Diencephalon (tissue), 1 donor: Measurements from ENCODE around the gene PGAP6. TPM values are rescaled to one million over a fixed set of nuclear protein-coding genes. Genes with fewer than 3 reads are reported as not detected.

ENCODE experiments used
- total RNA-seq: library from RNA; depleted of rRNA; stranded (reverse); fragments of >200 nt; gene quantifications from one replicate; pipeline ENCODE4 v1.2.3, GENCODE V29; 2014

Gene PGAP6, protein sequence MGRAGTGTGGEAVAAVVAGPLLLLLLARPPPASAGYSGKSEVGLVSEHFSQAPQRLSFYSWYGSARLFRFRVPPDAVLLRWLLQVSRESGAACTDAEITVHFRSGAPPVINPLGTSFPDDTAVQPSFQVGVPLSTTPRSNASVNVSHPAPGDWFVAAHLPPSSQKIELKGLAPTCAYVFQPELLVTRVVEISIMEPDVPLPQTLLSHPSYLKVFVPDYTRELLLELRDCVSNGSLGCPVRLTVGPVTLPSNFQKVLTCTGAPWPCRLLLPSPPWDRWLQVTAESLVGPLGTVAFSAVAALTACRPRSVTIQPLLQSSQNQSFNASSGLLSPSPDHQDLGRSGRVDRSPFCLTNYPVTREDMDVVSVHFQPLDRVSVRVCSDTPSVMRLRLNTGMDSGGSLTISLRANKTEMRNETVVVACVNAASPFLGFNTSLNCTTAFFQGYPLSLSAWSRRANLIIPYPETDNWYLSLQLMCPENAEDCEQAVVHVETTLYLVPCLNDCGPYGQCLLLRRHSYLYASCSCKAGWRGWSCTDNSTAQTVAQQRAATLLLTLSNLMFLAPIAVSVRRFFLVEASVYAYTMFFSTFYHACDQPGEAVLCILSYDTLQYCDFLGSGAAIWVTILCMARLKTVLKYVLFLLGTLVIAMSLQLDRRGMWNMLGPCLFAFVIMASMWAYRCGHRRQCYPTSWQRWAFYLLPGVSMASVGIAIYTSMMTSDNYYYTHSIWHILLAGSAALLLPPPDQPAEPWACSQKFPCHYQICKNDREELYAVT
- 32.3 TPM for total RNA-seq

DNA sequence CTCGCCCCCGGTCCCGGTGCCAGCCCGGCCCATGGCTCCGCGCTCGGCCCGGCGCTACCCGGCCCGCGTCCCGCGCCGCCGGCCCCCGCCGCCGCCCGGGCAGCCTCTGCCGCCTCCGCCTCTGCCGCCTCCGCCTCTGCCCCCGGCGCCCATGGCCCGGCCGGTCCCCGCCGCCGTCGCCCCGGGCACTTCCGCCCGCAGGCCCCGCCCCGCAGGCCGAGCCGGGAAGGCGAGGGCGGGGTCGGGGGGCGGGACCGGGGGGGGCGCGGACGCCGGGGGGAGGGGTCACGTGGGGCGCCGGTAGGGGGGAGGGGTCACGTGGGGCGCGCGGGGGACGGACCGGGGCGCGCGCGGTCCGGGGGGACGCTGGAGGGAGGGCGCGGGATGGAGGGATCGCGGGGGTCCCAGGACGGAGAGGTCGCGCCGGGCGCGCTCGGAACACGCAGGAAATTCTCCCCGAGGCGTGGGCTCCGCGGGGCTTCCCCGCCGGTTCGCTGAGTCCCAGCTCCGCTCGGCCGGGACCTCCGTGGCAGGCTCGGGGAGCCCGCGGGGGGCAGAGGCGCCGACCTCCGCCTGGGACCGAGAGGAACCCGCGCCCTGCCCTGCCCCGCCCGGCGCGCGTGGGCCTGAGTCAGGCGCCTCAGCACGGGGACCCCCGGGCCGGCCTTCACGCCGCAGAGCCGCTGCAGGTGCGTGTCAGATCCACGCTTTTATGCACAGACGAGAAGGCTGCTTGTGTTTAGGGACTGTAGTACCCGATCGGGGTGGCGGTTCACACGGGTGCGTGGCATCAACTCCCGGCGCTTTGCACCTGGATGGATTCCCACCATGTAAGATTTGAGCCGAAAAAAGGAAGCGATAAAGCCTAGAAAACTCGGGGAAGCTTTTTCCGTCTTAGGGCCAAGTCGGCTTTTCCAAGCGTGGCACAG is at the start of gene PGAP6:
PGAP6 (minus strand) TSS at position 190 of the 929 bp plus-strand sequence; CDS start at position 33, 157 bp downstream.

DNA sequence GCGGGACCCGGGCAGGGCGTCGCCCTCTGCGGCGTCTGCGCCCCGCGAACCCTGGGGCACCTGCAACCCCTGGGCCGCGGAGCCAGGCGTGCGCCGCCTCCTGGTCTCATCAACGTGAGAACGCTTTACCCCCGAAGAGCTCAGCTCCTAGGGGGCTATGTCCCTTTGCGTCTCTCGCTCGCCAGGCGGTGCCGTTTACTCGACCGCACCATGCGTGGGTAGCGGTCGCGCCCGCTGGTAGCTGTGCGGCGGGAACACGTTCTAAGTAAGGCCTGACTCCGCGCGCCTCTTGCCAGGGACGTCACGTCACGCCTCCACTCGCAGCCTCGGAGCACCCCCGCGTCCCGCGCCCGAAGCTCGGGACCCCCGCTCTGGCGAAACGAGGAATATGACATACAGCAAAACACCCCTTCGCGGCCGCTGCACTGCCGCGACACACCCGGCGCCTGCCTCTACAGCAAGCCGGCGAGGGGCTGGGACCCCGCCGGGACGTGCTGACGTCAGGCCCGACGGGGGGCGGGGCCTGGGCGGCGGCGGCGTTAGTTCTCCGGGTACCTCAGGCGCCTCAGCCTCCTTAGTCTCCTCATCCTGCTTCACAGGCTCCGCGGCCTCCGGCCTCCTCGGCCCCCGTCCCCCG is 43.4 kb upstream of the PGAP6 start, which contains the start of gene RAB11FIP3:
RAB11FIP3 (plus strand) TSS at position 568 of the 637 bp plus-strand sequence. CDS start 358 bp downstream, outside the sequence.

DNA sequence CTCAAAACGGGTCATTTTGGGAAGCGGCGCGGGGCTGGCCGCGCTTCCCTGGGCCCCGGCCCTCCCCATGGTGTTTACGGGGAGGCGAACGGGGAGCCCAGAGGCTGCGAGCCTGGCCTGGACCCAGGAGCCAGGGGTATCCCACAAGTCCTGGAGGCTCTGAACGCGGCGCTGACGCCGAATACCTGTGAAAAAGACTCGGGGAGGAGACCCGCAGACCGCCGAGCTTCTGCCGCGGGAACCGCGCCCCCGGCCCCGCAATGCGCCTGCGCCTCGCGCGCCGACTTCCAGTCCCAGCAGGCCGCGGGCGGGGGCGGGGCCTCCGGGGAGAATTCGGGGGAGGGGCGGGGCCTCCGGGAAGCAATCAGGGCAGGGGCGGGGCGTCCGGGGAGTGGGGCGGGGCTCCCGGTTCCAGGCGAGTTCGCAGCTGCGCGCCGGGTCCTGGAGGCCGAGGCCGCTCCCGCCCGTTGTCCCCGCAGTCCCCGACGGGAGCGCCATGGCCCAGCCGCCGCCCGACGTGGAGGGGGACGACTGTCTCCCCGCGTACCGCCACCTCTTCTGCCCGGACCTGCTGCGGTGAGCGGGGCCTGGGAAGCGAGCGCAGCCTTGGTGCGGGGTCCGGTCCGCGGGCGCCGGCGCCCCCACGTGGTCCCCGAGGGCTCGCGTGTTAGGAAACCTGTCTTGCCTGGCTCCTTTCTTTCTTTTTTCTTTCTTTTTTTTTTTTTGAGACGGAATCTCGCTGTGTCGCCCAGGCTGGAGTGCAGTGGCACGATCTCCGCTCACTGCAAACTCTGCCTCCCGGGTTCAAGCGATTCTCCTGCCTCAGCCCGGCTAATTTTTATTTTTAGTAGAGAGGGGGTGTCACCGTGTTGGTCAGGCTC is 19.9 kb upstream of the PGAP6 start, which contains the start of gene DECR2:
DECR2 (plus strand) TSS at position 418 of the 881 bp plus-strand sequence; CDS start at position 497, 79 bp downstream.

DNA sequence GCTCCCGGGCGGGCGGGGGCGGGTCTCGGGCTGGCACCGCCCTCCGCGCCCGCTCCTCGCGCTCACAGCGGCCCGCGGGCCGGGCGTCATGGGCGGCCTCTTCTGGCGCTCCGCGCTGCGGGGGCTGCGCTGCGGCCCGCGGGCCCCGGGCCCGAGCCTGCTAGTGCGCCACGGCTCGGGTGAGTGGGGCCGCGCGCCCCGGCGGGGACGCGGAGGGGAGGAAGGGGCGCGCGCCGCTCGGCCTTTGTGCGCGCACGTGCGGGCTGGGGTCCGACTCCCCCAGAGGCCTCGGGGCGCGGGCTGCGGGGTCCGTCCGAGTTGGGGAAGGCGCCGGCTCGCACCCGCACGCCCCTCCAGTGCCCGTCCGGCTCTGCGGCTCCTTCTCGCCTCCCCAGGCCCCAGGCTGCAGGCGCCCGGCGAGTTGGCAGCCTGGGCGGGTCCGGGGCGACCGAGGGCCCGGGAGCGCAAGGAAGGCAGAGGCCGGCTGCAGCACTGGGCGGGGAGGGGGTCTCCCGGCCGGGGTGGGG is 15.4 kb upstream of the PGAP6 start, which contains the start of gene NME4:
NME4 (plus strand) TSS at position 65 of the 527 bp plus-strand sequence; CDS start at position 89, 24 bp downstream.

DNA sequence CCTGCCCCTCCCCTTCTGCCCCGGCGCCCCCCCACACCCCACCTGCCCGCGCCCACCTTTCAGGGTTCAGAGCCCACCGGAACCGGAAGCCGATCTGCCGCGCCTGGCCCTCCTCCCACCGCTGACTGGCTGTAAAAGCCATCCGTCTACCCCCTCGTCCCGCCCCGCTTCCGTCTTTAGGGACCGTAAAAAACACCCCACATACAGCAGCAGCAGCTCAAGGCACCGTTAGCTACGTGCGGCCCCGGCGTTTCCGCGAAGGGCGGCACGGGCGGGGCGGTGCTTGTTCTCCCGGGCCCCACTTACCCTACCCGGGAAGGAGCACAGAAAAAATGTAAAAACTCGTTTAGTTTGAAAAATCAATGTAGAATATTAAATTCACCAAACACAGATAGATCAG is 11.3 kb downstream of the PGAP6 start, which contains the start of gene MRPL28:
MRPL28 (minus strand) TSS at position 96 of the 400 bp plus-strand sequence. CDS start 320 bp downstream, outside the sequence.

DNA sequence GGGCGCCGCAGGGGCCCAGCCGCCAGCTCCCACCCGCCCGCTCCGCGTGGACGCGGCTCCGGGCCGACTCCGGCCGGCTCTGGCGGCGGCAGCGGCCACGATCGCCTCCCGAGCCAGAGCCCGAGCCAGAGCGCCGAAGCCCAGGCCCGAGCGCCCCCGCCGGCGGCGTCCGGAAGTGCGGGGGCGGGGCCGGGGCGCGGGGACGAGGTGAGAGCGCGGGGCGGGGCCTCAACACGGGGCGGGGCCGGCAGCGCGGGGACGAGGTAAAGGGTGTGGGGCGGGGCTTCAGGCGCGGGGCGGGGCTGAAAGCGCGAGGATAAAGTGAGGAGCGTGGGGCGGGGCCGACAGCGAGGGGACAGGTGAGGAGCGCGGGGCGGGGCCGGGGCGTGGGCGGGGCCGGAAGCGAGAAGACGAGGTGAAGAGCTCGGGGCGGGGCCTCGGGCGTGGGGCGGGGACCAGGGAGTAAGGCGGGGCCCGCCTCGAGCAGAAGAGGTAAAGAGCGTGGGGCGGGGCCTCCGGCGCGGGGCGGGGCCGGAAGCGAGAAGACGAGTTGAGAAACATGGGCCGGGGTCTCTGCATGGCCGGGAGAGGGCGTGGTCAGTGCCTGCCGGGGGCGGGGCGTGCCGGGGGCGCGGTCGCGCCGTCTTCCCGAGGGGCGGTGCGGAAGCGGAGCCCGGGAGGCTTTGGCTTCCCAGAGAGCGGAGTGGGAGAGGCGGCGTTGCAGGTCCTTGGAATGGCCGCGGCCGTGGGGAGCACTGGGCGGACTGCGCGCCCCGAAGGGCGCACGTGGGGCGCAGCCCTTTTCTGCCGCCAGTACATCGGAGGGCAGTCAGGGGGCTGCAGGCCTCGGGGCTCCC is 29.0 kb downstream of the PGAP6 start, which contains the start of gene AXIN1:
AXIN1 (minus strand) TSS at position 177 of the 857 bp plus-strand sequence. CDS start 5,698 bp downstream, outside the sequence.

Other genes with a start within 250 kb of the PGAP6 start
- gene NPRL3, start 243.3 kb downstream of the PGAP6 start, total RNA-seq: 11.3 TPM
- gene HBZ, start 229.3 kb downstream of the PGAP6 start, total RNA-seq: 1.2 TPM
- gene HBM, start 216.0 kb downstream of the PGAP6 start, total RNA-seq: 31.1 TPM
- gene HBA2, start 209.1 kb downstream of the PGAP6 start, total RNA-seq: 2,023 TPM
- gene HBA1, start 205.3 kb downstream of the PGAP6 start, total RNA-seq: 1,158 TPM
- 7.8 TPM for gene HBQ1, start 201.5 kb downstream of the PGAP6 start, total RNA-seq
- 82.6 TPM for gene LUC7L, start 152.5 kb downstream of the PGAP6 start, total RNA-seq
- 31.1 TPM for gene FAM234A, start 147.2 kb downstream of the PGAP6 start, total RNA-seq
- gene RGS11, start 106.0 kb downstream of the PGAP6 start, total RNA-seq: 10.1 TPM
- gene ARHGDIG, start 101.4 kb downstream of the PGAP6 start, total RNA-seq: 68.7 TPM
- gene PDIA2, start 98.8 kb downstream of the PGAP6 start, total RNA-seq: 12.5 TPM
- gene AXIN1, start 29.3 kb downstream of the PGAP6 start, total RNA-seq: 16.1 TPM
- 62.5 TPM for gene MRPL28, start 11.4 kb downstream of the PGAP6 start, total RNA-seq
- gene NME4, start 15.2 kb upstream of the PGAP6 start, total RNA-seq: 16.4 TPM
- 8.3 TPM for gene DECR2, start 19.9 kb upstream of the PGAP6 start, total RNA-seq
- gene RAB11FIP3, start 43.7 kb upstream of the PGAP6 start, total RNA-seq: 33.4 TPM
- gene CAPN15, start 145.7 kb upstream of the PGAP6 start, total RNA-seq: 12.2 TPM
- not detected for gene PRR35, start 178.4 kb upstream of the PGAP6 start, total RNA-seq
- gene NHLRC4, start 185.0 kb upstream of the PGAP6 start, total RNA-seq: 0.69 TPM
- 28.8 TPM for gene PIGQ, start 188.0 kb upstream of the PGAP6 start, total RNA-seq
- 24.2 TPM for gene RAB40C, start 208.1 kb upstream of the PGAP6 start, total RNA-seq
- 0.46 TPM for gene WFIKKN1, start 249.0 kb upstream of the PGAP6 start, total RNA-seq